Fibroblast of peridontal ligament (primary cell): ENCODE results near the gene MAFG.

ENCODE experiments used
- DNase-seq: peaks from one replicate; pipeline ENCODE4 v3.0.0-alpha.2; 2010; ENCODE audit errors: extremely low read depth

Gene MAFG

DNA sequence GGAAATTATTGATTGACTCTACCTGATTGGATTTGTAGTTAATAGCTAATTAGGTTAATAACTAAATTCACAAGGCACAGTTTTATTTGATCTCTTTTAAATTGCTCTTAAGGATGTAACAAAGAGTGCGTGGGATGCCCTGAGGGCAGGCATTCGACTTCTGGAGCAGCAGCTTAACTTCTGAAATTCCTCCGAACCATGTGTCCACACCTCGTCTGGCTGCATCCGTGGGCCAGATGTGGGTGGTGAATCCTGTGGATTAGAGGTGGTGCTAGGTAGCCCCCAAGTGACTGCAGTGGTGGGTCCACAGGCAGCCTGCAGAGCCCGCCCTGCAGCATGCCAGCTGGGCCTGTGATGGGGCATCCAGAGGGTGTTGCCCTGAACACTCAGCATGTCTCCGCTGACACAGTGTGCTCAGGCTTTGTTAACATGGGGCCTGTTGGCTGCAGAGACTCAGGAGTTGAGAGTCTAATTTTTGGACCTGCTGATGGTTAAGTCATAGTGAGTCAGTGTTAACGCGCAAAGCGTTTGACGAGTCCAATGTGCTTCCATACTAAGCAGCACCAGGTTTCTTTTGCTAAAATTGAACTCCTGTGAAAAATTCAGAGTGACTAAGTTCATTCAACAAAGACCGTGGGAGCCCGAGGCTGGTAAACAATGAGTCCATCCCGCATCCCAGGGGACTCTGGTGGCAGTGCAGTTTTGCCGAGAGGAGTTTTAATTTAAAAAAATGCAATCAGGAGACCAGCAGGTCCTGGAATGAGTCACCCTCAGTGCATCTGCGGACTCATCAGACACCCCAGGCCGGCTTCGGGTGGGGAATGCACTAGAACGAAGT is 29.3 kb downstream of the MAFG start:
- peak; percentile 89 for DNase-seq

DNA sequence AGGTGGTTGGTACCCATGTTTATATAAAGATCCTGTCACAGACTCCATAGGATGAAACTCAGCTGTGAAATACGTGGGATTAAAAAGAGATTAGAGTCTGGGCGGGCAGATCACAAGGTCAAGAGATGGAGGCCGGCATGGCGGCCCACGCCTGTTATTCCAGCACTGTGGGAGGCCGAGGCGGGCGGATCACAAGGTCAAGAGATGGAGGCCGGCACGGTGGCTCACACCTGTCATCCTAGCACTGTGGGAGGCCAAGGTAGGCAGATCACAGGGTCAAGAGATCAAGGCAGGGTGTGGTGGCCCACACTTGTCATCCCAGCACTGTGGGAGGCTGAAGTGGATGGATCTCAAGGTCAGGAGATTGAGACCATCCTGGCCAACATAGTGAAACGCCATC is 32.1 kb downstream of the MAFG start:
- DNase-seq: no peak

DNA sequence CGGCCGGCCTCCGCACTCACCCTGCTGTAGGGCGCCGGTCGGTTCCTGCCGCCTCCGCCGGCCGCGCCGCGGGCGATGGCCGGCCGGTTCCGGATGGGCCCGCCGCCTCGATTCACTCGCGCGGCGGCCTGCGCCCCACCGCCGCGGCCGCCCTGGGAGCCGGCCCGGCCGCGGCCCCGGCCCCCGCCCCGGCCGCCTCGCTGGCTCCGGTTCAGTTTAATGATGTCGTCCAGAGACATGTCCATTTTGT is 36.3 kb downstream of the MAFG start:
- no peak for DNase-seq

DNA sequence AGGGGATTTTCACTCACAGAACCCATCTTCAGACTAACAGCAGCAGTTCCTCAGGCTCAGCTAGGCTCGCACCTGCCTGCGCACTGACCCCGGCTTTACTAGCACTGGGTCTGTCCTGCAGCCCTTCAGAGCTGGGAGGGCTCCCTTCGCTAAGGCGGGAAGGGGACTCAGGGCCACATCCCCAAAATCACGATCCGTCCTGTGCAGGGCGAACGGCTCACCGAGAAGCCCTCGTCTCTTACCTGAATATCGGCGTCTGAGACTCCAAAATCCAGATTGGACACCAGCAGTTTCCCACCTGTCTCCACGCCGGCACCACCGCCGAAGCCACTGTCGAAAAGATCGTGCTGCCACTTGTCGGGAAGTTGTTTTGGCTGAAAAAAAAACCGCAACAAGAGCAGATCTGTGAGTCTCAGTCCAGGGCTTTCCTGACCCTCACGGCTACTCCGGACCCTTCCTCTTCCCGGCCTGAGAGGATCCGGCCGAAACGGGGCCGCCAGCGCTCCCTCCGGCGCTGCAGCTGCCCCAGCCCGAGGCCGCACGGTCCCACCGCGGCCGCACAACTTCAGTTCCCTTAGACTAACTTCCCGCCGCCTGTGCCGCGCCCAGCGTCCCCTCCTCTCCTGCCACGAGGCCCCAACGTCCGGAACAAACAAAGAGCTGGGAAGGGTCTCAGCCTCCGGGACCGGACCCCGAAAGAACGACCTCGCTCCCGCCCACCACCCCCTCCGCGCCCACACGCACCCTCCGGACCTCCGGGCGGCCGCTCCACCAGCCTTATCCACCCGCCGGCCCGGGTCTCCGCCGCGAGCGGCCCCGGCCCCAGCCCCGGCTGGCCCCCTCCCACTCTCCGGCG is 36.9 kb downstream of the MAFG start:
- no peak for DNase-seq

DNA sequence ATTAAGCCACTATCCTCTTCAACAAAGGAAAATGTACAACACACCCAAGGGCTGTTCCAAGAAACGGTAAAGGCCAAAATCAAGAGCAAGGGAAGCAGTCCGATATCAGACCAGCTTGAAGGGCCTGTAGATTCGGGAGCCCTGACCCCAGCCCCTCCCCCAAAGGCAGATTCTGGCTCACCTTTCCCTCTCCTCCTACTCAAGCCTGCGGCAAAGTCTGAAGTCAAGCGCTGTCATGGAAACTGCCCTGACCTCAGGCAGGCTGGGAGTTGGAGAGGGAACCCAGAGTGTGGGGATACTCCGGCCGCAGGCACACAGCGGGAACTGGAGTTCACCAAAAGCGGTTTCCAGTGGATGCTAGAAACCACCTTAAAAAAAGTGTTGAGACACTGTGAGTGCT is 37.9 kb downstream of the MAFG start:
- no peak for DNase-seq

DNA sequence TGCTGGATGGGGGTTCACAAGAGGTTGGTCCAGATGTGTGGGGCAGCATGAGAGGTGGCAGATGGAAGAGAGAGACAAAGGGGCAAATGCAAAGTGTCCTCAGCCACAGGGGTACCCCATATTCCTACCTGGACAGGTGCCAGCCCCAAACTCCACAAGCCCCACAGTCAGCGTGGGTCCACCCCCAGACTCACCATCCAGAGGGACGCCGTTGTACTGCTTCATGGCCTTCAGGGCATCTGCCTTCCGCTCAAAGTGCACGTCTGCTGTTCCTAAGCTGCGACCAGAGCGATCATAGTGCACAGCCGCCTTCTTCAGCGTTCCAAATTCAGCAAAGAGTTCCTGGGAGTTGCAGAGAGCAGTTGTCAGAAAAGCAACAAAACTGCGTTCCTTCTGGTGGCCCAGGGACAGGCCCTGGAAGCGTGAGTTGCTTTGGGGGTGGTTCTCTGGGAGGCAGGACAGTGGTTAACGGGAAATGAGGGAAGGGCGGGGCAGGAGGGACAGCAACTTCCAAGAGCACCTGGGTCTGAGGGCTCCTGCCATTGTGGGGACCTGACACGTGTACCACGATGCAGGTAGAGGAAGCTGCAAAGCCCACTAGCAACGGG is 38.4 kb downstream of the MAFG start:
- no peak for DNase-seq

DNA sequence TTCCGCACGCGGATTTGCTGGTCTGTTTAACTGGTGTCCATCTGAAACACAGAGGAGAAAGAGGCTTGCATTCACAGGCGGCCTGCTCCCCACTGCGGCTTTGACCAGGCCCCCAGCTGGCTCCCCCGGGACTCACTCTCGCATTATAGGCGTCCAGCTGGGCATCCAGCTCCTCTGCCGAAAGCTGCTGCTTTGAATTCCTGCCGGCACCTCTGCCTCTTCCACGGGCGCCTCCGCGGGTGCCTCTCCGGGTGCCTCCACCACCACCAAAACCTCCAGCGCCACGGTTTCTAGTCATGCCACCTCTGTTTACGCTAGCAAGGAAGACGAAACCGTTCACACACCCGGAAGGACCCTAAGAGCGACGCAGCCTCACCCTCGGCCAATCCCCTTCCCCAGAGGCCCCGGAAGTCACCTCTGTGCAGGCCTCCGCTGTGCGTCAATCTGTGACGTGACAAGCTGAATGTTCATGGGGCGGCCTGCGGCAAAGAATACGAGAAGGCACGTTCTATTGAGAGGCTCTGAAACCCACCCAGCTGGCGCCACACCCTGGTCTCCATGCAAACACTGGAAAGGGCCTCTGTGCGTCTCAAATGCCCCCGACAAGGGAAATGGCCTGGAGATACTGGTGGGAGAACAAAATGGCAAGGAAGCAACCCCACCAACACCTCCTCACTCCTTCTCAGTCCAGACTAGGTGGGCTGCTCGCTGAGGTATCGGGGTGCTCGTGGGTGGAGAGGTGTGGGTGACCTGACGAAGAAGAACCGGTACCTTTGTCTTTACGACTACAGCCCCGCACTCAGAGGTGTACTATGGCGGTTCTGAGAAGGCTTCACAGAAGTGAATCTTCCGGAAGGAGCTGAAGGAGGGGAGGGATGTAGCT is 39.2 kb downstream of the MAFG start:
- DNase-seq: no peak

DNA sequence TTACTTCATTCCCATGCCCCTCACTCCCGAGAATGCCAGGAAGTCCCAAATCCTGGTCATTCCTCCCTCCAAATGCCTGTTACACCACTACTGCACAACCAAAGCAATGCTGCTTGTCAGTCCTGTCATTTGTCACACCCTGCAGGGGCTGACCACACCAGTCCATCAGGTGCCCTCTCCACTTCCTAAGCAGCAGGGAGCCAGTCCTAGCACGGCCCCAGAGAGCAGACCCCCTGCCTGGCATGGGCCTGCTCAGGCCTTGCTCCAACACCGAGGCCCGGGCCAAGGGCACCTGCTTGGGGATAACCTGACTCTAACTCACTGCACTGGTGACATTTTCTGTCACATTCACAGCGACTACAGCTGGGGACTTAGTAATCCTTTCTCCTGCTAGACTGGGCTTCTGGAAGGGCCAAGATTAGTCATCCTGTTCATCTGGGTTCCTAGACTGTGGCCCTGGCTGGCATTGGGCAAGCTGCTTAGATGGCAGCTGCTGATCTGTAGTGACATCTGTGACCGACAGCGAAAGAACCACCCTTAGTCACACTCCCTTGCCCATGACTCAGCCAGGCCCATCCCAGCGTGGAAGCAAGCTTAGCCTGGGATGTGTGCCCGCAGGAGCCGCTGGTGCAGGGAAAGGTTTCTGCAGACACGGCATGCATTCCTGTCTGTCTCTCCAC is 41.5 kb downstream of the MAFG start:
- DNase-seq: no peak

DNA sequence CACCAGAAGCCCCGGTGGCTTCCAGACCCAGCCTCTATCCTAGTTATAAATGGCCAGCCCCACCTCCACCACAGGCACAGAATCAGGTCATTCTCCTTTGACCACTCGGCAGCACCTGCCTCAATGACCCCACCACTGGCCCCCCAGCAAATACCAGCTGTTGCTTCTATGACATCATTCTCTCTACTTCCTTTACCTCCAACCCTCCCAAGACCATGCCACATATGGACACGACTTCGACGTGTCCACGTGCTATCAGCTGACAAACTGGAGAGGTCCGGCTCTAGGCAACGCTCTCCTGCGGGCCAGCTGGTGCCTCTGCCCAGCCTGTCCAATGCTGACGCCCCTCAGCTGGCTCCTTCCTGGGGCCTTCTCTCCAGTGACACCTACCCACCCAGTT is 42.1 kb downstream of the MAFG start:
- no peak for DNase-seq

DNA sequence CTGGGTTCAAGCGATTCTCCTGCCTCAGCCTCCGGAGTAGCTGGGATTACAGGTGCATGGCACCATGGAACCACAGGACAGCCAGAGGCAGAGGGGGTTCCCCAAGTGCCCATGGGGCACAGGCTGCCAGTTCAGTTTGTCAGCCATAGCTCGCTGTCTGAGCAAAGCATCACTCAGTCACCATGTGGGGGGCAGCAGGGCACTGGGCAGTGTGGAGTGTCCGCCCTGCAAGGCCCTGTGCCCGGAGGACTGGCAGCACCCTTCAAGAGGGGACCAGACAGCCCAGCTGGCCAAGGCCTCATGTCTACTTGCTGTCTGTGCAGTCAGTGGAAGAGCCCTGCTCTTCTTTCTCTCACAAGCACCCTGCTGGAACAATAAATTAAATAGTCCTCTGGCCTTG is 42.6 kb downstream of the MAFG start:
- DNase-seq: no peak

DNA sequence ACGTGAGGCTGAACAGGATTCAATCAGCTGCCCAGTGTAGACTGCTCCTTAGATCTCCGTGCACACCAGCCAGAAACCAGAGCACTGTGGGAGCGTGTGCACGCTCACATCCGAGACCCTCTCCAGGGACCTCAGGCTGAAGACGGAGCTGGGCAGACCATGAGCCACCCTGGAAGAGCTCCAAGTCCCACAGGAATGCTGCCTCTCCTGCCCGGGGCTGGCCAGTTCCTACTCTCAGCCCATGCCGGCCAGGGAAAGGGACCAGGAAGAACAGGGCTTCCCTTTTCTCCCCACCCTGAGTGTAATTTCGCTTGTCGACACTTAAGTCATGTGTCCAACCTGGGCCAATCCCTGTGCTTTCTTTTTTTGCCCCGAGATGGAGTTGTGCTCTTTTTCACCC is 43.0 kb downstream of the MAFG start:
- DNase-seq: peak; percentile 71

DNA sequence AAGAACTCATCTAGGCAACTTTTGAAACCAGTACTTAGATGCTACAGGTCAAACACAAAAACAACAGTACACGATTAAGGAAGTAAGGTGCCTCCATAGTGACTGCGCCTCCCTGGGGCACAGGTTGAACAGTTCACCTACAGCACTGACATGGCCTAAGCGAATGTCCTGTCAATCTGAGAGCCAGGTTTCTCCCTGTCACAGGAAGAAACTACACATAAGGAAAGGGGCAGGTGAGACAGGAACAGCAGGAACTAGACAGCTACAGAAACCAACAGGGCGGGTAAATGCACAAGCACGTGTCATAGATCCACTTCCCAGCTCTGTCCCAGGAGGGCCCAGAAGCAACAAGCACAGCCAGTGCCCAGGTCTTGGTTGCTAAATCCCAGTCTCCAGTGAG is 48.4 kb downstream of the MAFG start:
- no peak for DNase-seq

DNA sequence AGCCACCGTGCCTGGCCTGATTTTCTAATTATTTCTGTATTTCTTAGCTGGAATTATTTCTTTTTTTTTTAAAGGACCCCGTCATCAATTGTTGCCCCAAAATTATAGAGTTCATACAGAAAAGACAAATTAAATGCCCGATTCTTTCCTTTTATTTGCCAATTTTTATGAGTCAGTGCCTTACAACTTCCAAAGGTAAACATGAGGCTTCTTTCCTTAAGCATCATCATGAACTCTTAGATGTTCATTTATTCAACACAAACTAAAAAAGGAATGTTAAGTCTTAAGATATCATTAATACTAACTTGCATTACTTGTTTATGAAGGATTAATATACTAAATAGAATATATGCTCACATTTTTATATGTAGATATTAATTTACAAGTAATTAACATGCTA is 49.2 kb downstream of the MAFG start:
- DNase-seq: no peak

DNA sequence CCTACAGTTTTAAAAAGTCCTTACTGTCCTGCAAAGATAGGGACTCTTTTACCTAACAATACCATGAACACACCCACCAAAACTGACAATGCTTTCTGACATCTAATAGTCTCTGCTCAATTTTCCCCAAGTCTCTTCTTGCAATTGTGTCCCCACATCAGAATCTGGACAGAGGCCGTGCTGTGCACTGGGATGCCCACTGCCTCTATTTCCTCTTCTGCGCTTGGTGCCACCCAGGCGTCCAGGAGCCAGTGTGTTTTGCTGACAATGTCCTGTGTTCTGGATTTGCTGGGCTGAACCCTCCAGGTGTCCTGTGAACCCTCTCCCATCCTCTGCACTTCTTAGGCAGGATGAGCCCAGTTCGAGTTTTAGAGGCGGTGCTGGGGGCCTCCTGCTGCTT is 50.0 kb downstream of the MAFG start:
- no peak for DNase-seq

DNA sequence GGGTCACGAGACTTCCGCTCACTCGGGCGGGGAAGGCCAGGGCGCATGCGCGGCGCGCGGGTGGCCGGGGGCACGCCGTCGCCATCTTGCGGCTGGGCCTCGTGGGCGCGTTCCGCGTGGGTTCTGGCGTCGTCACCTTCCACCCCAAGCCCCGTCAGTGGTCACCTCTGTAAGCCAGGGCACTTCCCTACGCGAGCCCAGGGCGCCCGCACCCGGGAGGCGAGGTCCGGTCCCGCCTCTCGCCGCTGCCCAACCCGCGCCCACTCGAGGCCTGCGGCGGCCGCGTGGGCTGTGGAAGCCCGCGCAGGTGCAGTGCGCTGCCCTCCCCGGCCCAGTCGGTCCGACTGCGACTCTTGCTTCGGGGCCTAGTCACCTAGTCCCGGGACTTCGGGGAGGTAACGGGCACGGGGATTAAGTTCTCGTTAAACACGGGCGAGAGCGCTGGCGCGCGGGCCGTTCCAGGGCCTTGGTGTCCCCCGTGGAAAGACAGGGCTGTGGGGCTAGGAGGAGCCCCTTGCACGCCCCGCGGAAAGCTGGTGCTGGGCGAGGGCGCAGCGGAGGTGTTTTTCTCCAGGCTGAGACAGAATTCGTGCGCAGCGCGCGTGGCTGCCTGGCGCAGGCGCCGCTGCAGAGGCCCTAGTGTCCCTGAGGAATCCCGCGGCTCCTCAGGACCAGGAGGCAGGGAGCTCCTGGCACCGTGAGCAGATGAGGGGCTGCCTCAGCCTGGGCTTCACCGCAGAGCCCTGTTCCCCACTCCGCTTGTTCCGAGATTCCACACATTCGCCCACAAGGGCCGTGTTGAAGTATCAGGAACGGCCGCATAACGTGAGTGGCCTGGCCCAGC is 55.9 kb downstream of the MAFG start:
- peak; percentile 81 for DNase-seq

DNA sequence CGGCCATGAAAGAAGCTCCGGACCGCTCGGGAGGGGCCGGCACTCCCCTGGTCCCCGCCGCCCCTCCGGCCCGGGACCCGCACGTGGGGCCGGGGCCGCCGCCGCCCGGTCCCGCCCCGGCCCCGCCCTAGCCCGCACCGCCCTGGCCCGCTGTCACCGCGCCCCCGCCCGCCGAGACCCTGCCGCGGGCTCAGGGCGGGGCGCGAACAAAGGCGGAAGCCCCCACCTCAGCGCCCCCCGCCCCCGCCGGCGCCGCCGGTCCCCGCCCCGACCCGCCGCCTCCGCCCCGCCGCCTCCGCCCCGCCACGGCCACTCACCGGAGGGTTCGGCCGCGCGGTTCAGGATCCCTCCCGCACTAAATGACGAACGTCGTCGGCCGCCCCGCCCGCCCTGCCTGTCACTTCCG is 56.6 kb downstream of the MAFG start, which contains the start of gene ARHGDIA:
Gene ARHGDIA, minus strand, starts transcription at position 357 of the 406 bp plus-strand sequence. CDS start 1,407 bp downstream, outside the sequence.
- DNase-seq: no peak

DNA sequence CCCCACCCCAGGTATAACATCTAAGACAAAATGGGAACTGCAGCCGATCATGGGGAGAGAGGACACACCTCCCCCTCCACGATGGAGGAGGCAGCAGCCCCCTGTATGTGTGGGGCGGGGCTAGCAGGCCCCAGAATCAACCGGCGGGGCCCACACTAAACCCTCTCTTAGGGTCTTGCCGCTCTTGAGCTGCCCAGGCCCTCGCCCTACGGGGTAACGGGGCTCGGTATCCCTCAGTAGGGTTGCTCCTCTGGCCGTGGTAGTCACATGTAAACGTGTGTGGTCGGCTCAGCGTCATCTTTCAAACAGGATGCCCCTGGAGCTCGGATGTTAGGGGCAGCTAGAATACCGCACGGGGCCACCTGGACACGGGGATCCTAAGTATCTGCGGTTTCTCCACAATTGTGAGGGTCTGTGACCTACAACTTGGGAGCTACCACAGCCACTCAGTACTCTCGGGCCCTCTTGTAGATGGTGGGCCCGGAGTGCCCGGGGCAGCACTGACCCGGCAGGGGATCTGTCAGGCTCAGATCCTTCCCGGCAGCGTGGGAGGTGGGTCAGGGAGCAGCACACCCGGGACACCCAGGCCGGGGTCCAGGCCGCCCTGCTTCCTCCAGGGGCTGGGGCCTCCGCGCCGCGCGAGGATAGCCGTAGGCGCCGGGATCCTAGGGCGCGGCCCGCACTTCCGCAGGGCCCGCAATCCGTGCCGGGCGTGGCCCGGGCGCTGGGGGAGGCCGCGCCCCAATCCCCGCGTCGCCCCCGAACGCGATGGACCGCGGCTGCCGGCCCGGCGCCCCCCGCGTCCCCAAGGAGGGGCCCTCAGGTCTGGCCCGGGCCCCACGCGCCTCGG is 57.2 kb downstream of the MAFG start:
- DNase-seq: no peak

DNA sequence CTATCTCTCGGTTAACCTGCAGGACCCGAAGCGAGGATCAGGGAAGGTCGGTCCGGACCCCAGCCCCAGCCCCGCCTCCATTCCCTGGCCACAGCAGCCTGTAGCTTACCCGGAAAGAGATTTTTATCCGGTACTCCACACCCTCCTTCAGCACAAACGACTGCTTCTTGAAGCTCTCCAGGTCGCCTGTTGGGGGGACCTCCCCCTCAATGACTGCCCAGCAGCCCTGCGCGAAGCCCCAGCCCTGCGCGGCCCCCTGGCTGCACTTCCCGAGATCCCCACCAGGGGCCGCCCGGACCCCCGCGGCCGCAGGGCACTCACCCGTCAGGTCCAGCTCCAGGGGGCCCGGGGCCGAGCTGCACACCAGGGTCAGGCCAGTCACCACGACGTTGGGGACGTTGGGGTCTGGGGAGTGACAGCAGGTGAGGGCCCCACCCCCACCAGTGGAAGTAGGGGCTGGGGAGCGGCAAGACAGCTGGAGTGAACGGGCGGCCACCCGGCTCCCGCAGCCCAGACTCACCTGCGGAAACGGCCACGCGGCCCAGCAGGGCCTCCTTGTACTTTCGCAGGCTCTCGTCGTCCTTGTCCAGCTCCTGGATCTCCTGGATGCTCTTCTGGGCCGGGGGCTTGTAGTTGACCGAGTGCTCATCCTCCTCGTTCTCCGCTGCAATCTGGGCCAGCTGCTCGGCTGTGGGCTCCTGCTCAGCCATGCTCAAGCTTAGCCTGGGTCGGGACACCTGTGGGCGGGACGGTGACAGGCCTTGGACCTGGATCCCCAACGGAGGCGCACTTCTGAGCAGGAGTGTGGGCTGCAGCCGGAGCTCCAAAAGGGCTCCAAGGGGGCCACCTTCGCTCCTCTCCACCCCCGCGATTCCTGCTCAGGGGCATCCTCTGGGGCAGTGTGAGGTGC is 58.1 kb downstream of the MAFG start:
- DNase-seq: no peak
